Stomach (tissue), 19 donors: ENCODE results near the gene ZFP62. TPM values are rescaled to one million over a fixed set of nuclear protein-coding genes. Genes with fewer than 3 reads are reported as not detected.

Experiments used
- DNase-seq, 2 donors: peaks; one replicate each; pipeline versions ENCODE4 v3.0.0 to v3.0.0-alpha.2; 2013 to 2019
- H3K27ac ChIP-seq, 5 donors: fragments of 200-600 bp in 4 of 5; sonication (generic) in 4 of 5; one replicate each; pipeline ENCODE4 v1.5.1; 2013 to 2019; ENCODE audit warnings: mild to moderate bottlenecking in 1 of 5, moderate library complexity in 1 of 5
- H3K27me3 ChIP-seq, 3 donors: fragments of 200-600 bp; sonication (generic); one replicate each; pipeline ENCODE4 v1.5.1; 2017 to 2019; ENCODE audit warnings: mixed run types in 1 of 3
- H3K36me3 ChIP-seq, 4 donors: fragments of 200-600 bp; sonication (generic); 1 replicate in 3 of 4; 2 replicates in 1 of 4; pipeline ENCODE4 v1.5.1; 2016 to 2019
- H3K4me1 ChIP-seq, 4 donors: fragments of 200-600 bp; sonication (generic); one replicate each; pipeline ENCODE4 v1.5.1; 2016 to 2019
- H3K4me3 ChIP-seq, 4 donors: fragments of 200-600 bp; sonication (generic) in 3 of 4; one replicate each; pipeline ENCODE4 v1.5.1; 2016 to 2019; ENCODE audit warnings: mild to moderate bottlenecking in 1 of 4
- H3K9me3 ChIP-seq, 4 donors: fragments of 200-600 bp; sonication (generic); one replicate each; pipeline ENCODE4 v1.5.1; 2016 to 2019
- EP300 ChIP-seq: sonication (generic); formaldehyde crosslinking; IDR thresholded peaks from one replicate; pipeline ENCODE4 v1.6.1; 2017; ENCODE audit warnings: antibody characterized with exemption
- POLR2A ChIP-seq, 4 donors: fragments of 450-650 bp; IDR thresholded peaks; one replicate each; pipeline ENCODE4 v1.6.1; 2016; ENCODE audit warnings: antibody characterized with exemption in 4 of 4, control low read depth in 2 of 4, mild to moderate bottlenecking in 1 of 4, moderate library complexity in 1 of 4
- POLR2AphosphoS5 ChIP-seq, 3 donors: sonication (generic); formaldehyde crosslinking; IDR thresholded peaks; one replicate each; pipeline ENCODE4 v1.6.1; 2016; ENCODE audit warnings: antibody characterized with exemption in 3 of 3
- WGBS, 5 donors: extraction: QIAGEN DNeasy Blood & Tissue Kit in 3 of 5; methylation state at CpG; one replicate each; pipeline versions ENCODE4 v1.1.5 to v1.1.7; 2013 to 2018; 5-methylcytosine and 5-hydroxymethylcytosine counted together
- intact Hi-C: fragments of 100-400 bp; cut with DNase I; formaldehyde crosslinking; loops from one replicate; pipeline ENCODE4 v1.15.1; 2023; ENCODE audit warnings: low total_unique reads
- long read RNA-seq, 10 donors: transcript quantifications; one replicate each; lab custom pipeline, GENCODE V29; 2026
- polyA plus RNA-seq, 3 donors: library from polyadenylated mRNA; stranded (reverse); fragments of 200-250 nt; gene quantifications; one replicate each; pipeline ENCODE4 v1.2.3, GENCODE V29; 2013
- total RNA-seq, 5 donors: library from RNA; depleted of rRNA; stranded (reverse); fragments of >200 nt; gene quantifications; one replicate each; pipeline versions ENCODE4 v1.1.0 to v1.2.3, GENCODE V29; 2014 to 2016
- TF ChIP-seq, protein P1 (sequence below), 7 experiments: fragments of 450-650 bp in 4 of 7; fragments of 200-600 bp in 3 of 7; sonication (generic) in 3 of 7; IDR thresholded peaks; one replicate each; pipeline ENCODE4 v1.5.1; 2016 to 2019; ENCODE audit warnings: antibody characterized with exemption in 7 of 7, control low read depth in 2 of 7, mild to moderate bottlenecking in 1 of 7
- donor health status: healthy with polysubstance abuse.
- donor health status: Bipolar disorder and iron deficiency.
- donor health status: healthy.

Gene ZFP62
- 10 to 100 TPM in 4 of 5 donors, 1 to 10 TPM in 1; 8.2 to 46.9 (median 16.5) TPM for total RNA-seq
- 10 to 100 TPM in 2 of 3 donors, 1 to 10 TPM in 1; 7.8 to 20.5 (median 13.3) TPM for polyA plus RNA-seq
- long read RNA-seq, donor 1, transcript ZFP62-202 (2 exons, 749 nt) = major isoform, 6 of 8 reads
- long read RNA-seq, donor 1, partial matches to known transcripts = 0 of 8 reads
- long read RNA-seq, donor 1, other reads (novel, unspliced or antisense) = 0 of 8 reads
- long read RNA-seq, donor 2, transcript ZFP62-202 (2 exons, 749 nt) = major isoform, 6 of 8 reads
- long read RNA-seq, donor 2, partial matches to known transcripts = 0 of 8 reads
- long read RNA-seq, donor 2, other reads (novel, unspliced or antisense) = 0 of 8 reads
- long read RNA-seq, donor 3, partial matches to known transcripts = 0 of 2 reads
- long read RNA-seq, donor 3, other reads (novel, unspliced or antisense) = 0 of 2 reads
- long read RNA-seq, donor 4 = 0 reads
- long read RNA-seq, donor 5, partial matches to known transcripts = 0 of 2 reads
- long read RNA-seq, donor 5, other reads (novel, unspliced or antisense) = 0 of 2 reads
- long read RNA-seq, donor 6, transcript ZFP62-202 (2 exons, 749 nt) = major isoform, 14 of 16 reads
- long read RNA-seq, donor 6, partial matches to known transcripts = 0 of 16 reads
- long read RNA-seq, donor 6, other reads (novel, unspliced or antisense) = 0 of 16 reads
- long read RNA-seq, donor 7, transcript ZFP62-202 (2 exons, 749 nt) = major isoform, 5 of 6 reads
- long read RNA-seq, donor 7, partial matches to known transcripts = 0 of 6 reads
- long read RNA-seq, donor 7, other reads (novel, unspliced or antisense) = 0 of 6 reads
- long read RNA-seq, donor 8, partial matches to known transcripts = 0 of 7 reads
- long read RNA-seq, donor 8, other reads (novel, unspliced or antisense) = 0 of 7 reads
- long read RNA-seq, donor 9, partial matches to known transcripts = 0 of 2 reads
- long read RNA-seq, donor 9, other reads (novel, unspliced or antisense) = 0 of 2 reads
- long read RNA-seq, donor 10, partial matches to known transcripts = 0 of 7 reads
- long read RNA-seq, donor 10, other reads (novel, unspliced or antisense) = 0 of 7 reads

- peak within 1 kb of the TSS; percentile 78 to 93 (median 89) for H3K4me3 ChIP-seq
- H3K27me3 ChIP-seq = no peaks in the 10 kb centered on the region
- H3K9me3 ChIP-seq = no peaks in the 10 kb centered on the region
- peak; percentile 93 to 97 for DNase-seq
- intact Hi-C loops = loop anchor here (10.0 kb wide), 1 partner anchor 294 kb away; no protein-coding TSS in a partner anchor
- TF ChIP-seq POLR2AphosphoS5 (IDR thresholded peaks at IDR 0.05) (peak in 2 of 3 donors; percentile 67 to 76), EP300 (no peak), POLR2A (IDR thresholded peaks at IDR 0.05) (no peak)
- TF ChIP-seq, protein P1, sequence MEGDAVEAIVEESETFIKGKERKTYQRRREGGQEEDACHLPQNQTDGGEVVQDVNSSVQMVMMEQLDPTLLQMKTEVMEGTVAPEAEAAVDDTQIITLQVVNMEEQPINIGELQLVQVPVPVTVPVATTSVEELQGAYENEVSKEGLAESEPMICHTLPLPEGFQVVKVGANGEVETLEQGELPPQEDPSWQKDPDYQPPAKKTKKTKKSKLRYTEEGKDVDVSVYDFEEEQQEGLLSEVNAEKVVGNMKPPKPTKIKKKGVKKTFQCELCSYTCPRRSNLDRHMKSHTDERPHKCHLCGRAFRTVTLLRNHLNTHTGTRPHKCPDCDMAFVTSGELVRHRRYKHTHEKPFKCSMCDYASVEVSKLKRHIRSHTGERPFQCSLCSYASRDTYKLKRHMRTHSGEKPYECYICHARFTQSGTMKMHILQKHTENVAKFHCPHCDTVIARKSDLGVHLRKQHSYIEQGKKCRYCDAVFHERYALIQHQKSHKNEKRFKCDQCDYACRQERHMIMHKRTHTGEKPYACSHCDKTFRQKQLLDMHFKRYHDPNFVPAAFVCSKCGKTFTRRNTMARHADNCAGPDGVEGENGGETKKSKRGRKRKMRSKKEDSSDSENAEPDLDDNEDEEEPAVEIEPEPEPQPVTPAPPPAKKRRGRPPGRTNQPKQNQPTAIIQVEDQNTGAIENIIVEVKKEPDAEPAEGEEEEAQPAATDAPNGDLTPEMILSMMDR (IDR thresholded peaks at IDR 0.05) = peak in 2 of 7 experiments; percentile 8 to 26
- H3K27ac ChIP-seq = peak within 1 kb of the TSS; percentile 90 to 97 (median 94)
- peaks cover 8 to 23% (median 15%) of the 10 kb centered on the region in 4 donors for H3K4me1 ChIP-seq
- H3K36me3 ChIP-seq = peaks cover 0 to 23% (median 7%) of the 10 kb centered on the region in 4 donors
- 0 to 1% (median 0%) methylated on average over 42 to 84 of the region's 84 CpGs for whole genome bisulfite sequencing, 5 donors
Measured at GRCh38 chr5:180860887-180861822, at the start of gene ZFP62. Gene ZFP62, minus strand, starts transcription at chr5:180861276. Its CDS starts 57 bp downstream, at chr5:180861219.

DNA sequence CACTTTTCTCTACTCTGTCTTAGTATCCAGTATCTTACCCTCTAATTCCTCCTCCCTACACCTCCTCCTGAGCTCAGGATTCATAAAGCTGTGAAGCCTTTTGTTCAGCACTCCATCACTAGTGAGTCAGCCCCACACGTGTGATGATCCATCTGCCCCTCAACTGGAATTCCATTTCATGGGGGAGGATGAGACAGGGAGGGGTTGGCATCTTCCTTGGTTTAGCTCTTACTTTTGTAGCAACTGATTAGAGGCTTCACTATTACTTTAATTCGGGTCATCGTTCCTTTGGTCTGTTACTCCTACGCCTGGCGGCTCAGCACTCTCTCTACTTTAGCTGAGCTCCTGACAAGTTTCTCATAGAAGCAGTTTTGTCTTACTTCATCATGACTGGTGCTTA, 49.7 kb upstream of the ZFP62 start:
- DNase-seq = no peak
- H3K27ac ChIP-seq = no peak overlapping the region
- H3K36me3 ChIP-seq = no peaks in the 10 kb centered on the region
- 82 to 90% (median 90%) methylated on average over 5 of the region's 5 CpGs for WGBS, 5 donors
- H3K4me1 ChIP-seq = peaks cover 0 to 7% (median 6%) of the 10 kb centered on the region in 4 donors
- TF ChIP-seq POLR2A (IDR thresholded peaks at IDR 0.05) = no peak
- TF ChIP-seq, protein P1 (IDR thresholded peaks at IDR 0.05) = no peak
- no peak for TF ChIP-seq EP300
- intact Hi-C loops = no loop called here
- no peaks in the 10 kb centered on the region for H3K9me3 ChIP-seq
- no peaks in the 10 kb centered on the region for H3K27me3 ChIP-seq
- no peak overlapping the region for H3K4me3 ChIP-seq

GRCh38 chr5:180910182-180910581, 49.1 kb upstream of the ZFP62 start:
- H3K27ac ChIP-seq = peak overlapping the region in 2 of 5 donors; percentile 29 to 37

More at GRCh38 chr5:180910182-180910581, 49.1 kb upstream of the ZFP62 start:
- H3K36me3 ChIP-seq = no peaks in the 10 kb centered on the region
- peaks cover 0 to 7% (median 6%) of the 10 kb centered on the region in 4 donors for H3K4me1 ChIP-seq
- TF ChIP-seq POLR2A (IDR thresholded peaks at IDR 0.05) (no peak), EP300 (no peak), POLR2AphosphoS5 (IDR thresholded peaks at IDR 0.05) (no peak)
- TF ChIP-seq, protein P1 (IDR thresholded peaks at IDR 0.05) = no peak
- 22 to 42% (median 28%) methylated on average over 2 of the region's 2 CpGs for WGBS, 5 donors
- H3K27me3 ChIP-seq = no peaks in the 10 kb centered on the region
- intact Hi-C loops = no loop called here
- H3K9me3 ChIP-seq = no peaks in the 10 kb centered on the region
- H3K4me3 ChIP-seq = no peak overlapping the region
- DNase-seq = no peak
